Adrenal gland (tissue), 5 donors: ENCODE data around the gene SLC25A24.

Experiments
- POLR2A ChIP-seq, 2 donors: fragments of 450-650 bp; IDR thresholded peaks; one replicate each; pipeline ENCODE4 v1.6.1; 2017; ENCODE audit warnings: antibody characterized with exemption in 2 of 2, mild to moderate bottlenecking in 2 of 2, moderate library complexity in 1 of 2
- TF ChIP-seq, protein P1 (sequence below), 6 experiments: fragments of 450-650 bp in 4 of 6; fragments of 200-600 bp in 2 of 6; sonication (generic) in 1 of 6; IDR thresholded peaks; 1 replicate in 5 of 6; 2 replicates in 1 of 6; pipeline versions ENCODE4 v1.5.1 to v1.8.0; 2016 to 2021; ENCODE audit warnings: antibody characterized with exemption in 6 of 6, mild to moderate bottlenecking in 2 of 6, moderate library complexity in 1 of 6
- donor health status: DM: no; HTN: no; CAD: no.

DNA sequence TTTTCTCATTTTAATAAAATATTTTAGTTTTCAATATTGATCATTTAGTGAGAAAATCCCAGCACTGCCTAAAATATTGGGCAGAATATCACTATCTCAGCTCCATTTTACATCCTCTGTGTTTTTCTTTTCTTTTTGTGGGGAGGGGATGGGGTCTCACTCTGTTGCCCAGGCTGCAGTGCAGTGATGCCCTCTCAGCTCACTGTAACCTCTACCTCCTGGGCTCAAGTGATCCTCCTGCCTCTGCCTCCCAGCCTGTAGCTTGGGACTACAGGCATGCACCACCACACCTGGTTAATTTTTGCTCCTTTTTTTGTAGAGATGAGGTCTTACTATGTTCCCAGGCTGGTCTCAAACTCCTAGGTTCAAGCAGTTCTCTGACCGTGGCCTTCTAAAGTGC is 76.1 kb downstream of the SLC25A24 start:
- no peak for TF ChIP-seq POLR2A (IDR thresholded peaks at IDR 0.05)
- TF ChIP-seq, protein P1, sequence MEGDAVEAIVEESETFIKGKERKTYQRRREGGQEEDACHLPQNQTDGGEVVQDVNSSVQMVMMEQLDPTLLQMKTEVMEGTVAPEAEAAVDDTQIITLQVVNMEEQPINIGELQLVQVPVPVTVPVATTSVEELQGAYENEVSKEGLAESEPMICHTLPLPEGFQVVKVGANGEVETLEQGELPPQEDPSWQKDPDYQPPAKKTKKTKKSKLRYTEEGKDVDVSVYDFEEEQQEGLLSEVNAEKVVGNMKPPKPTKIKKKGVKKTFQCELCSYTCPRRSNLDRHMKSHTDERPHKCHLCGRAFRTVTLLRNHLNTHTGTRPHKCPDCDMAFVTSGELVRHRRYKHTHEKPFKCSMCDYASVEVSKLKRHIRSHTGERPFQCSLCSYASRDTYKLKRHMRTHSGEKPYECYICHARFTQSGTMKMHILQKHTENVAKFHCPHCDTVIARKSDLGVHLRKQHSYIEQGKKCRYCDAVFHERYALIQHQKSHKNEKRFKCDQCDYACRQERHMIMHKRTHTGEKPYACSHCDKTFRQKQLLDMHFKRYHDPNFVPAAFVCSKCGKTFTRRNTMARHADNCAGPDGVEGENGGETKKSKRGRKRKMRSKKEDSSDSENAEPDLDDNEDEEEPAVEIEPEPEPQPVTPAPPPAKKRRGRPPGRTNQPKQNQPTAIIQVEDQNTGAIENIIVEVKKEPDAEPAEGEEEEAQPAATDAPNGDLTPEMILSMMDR (IDR thresholded peaks at IDR 0.05) = no peak
